Heart right ventricle (tissue), 16 donors: ENCODE results near the gene GAB3. TPM values are rescaled to one million over a fixed set of nuclear protein-coding genes. Genes with fewer than 3 reads are reported as not detected.
"Not testable (repeated sequence)": the region's sequence is repeated elsewhere in the genome, so short reads cannot be mapped to it uniquely, and the experiment has no call there.

ENCODE experiments used
- ATAC-seq, 8 donors: fragments of 200-7000 bp; cut with Tn5 transposase; one replicate each; pipeline ENCODE4 v1.9.1; 2020; ENCODE audit warnings: mild to moderate bottlenecking in 8 of 8, moderate library complexity in 8 of 8, moderate number of reproducible peaks in 1 of 8
- DNase-seq, 2 donors: peaks; one replicate each; pipeline ENCODE4 v3.0.0-alpha.2; 2020
- H3K27ac ChIP-seq, 10 donors: fragments of 200-600 bp; sonication (generic) in 2 of 10; one replicate each; pipeline versions ENCODE4 v1.5.0 to v1.8.0; 2020 to 2022; ENCODE audit warnings: mild to moderate bottlenecking in 3 of 10
- H3K27me3 ChIP-seq, 7 donors: fragments of 200-600 bp; one replicate each; pipeline ENCODE4 v1.8.0; 2021 to 2022; ENCODE audit warnings: mild to moderate bottlenecking in 2 of 7
- H3K36me3 ChIP-seq, 9 donors: fragments of 200-600 bp; sonication (generic) in 1 of 9; one replicate each; pipeline versions ENCODE4 v1.5.0 to v1.8.0; 2020 to 2022; ENCODE audit warnings: mild to moderate bottlenecking in 2 of 9
- H3K4me1 ChIP-seq, 9 donors: fragments of 200-600 bp; sonication (generic) in 1 of 9; one replicate each; pipeline versions ENCODE4 v1.5.0 to v1.8.0; 2020 to 2022; ENCODE audit warnings: mild to moderate bottlenecking in 4 of 9
- H3K4me3 ChIP-seq, 10 donors: fragments of 200-600 bp; sonication (generic) in 2 of 10; one replicate each; pipeline versions ENCODE4 v1.5.0 to v1.8.0; 2020 to 2022; ENCODE audit warnings: mild to moderate bottlenecking in 7 of 10, moderate library complexity in 2 of 10
- H3K9me3 ChIP-seq, 11 donors: fragments of 200-600 bp in 10 of 11; sonication (generic) in 2 of 11; one replicate each; pipeline versions ENCODE4 v1.5.0 to v1.8.0; 2013 to 2022; ENCODE audit warnings: mild to moderate bottlenecking in 2 of 11, control low read depth in 1 of 11, moderate library complexity in 1 of 11
- WGBS, 2 donors: extraction: QIAGEN DNeasy Blood & Tissue Kit; methylation state at CpG; one replicate each; pipeline ENCODE4 v1.1.7; 2013; ENCODE audit warnings: inconsistent platforms in 1 of 2; 5-methylcytosine and 5-hydroxymethylcytosine counted together
- intact Hi-C, 10 donors: fragments of 100-400 bp; cut with DNase I; formaldehyde crosslinking; loops; one replicate each; pipeline versions ENCODE4 v1.11.1 to v1.14.2; 2022
- polyA plus RNA-seq, 2 donors: library from polyadenylated mRNA; stranded (reverse); fragments of 200-250 nt; gene quantifications; one replicate each; pipeline ENCODE4 v1.2.3, GENCODE V29; 2013
- total RNA-seq, 10 donors: library from RNA; stranded (reverse); fragmentation: NEBNext Ultra II Directional in 3 of 10; extraction: Animal tissue kit (Norgen Biotek cat#: 25700) in 3 of 10; gene quantifications; one replicate each; pipeline versions ENCODE4 v1.2.1 to v1.2.4, GENCODE V29; 2021 to 2023
- TF ChIP-seq, protein P1 (sequence below), 9 donors: fragments of 200-600 bp; sonication (generic) in 2 of 9; IDR thresholded peaks; one replicate each; pipeline versions ENCODE4 v1.5.0 to v1.8.0; 2021 to 2022; ENCODE audit warnings: antibody characterized with exemption in 9 of 9, mild to moderate bottlenecking in 5 of 9, moderate library complexity in 1 of 9
- donor health status: Arrhythmogenic right ventricular cardiomyopathy.
- donor health status: ischemic (EF 13 %, LVEDD 7.1; RV severe dilation, severe dysfunction).
- donor health status: healthy with polysubstance abuse.
- donor health status: DM: no; HTN: yes; CAD: no.
- donor health status: DM: no; HTN: no; CAD: no.
- donor health status: ischemic (EF 25% LVEDD 6.9; RV normal size, moderate dysfunction).
- donor health status: ischemic (EF 25% LVEDD 5.7; RV mildly dilated, moderate dysfunction).
- donor health status: healthy.
- donor health status: DM: yes; HTN: yes; CAD: no.
- donor health status: Ischemic cardiomyopathy.
- donor health status: ischemic (EF 35%, LVEDD 5.7; RV mildly dilated, moderate dysfunction).
- donor health status: nonischemic (EF 11% LVEDD 7.7; RV severe dilation, severe dysfunction).
- donor health status: DM: yes; HTN: yes; CAD: no.
- donor health status: PGD.
- donor health status: ischemic (EF 29% LVEDD 5.4; RV normal size, mild dysfunction).
- donor health status: nonischemic (EF 23%, LVEDD 6.1; RV moderate dilation, normal function).

The GAB3 gene
- total and polyA plus RNA-seq, 12 donors = 5.9 to 32.1 (median 22.0) TPM

DNA sequence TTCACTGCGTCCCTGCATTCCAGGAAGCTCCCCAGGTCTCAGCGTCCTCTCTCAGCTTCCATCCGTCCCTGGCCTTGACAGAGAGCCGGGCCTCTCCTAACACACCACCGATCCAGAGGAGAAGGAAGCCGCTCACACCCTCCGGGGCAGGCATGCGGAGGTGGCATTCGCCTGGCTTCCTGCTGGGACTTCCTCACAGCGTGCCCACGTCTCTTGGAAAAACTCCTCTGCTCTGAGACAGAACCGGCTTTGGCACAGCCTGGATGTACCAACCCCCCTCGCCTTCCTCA, 100.7 kb downstream of the GAB3 start:
- DNase-seq = no peak
- Histone ChIP-seq H3K9me3 (no peaks in the 10 kb centered on the region), H3K27me3 (no peaks in the 10 kb centered on the region), H3K36me3 (no peaks in the 10 kb centered on the region), H3K27ac (no peak overlapping the region), H3K4me3 (no peak overlapping the region), H3K4me1 (no peaks in the 10 kb centered on the region)
- WGBS, 2 donors = 40 to 49% methylated on average over 13 of the region's 13 CpGs
- intact Hi-C loops = no loop called here
- no peak for ATAC-seq
- TF ChIP-seq, protein P1, sequence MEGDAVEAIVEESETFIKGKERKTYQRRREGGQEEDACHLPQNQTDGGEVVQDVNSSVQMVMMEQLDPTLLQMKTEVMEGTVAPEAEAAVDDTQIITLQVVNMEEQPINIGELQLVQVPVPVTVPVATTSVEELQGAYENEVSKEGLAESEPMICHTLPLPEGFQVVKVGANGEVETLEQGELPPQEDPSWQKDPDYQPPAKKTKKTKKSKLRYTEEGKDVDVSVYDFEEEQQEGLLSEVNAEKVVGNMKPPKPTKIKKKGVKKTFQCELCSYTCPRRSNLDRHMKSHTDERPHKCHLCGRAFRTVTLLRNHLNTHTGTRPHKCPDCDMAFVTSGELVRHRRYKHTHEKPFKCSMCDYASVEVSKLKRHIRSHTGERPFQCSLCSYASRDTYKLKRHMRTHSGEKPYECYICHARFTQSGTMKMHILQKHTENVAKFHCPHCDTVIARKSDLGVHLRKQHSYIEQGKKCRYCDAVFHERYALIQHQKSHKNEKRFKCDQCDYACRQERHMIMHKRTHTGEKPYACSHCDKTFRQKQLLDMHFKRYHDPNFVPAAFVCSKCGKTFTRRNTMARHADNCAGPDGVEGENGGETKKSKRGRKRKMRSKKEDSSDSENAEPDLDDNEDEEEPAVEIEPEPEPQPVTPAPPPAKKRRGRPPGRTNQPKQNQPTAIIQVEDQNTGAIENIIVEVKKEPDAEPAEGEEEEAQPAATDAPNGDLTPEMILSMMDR (IDR thresholded peaks at IDR 0.05) = no peak

- H3K27me3 ChIP-seq = no peaks in the 10 kb centered on the region
- no peaks in the 10 kb centered on the region for H3K4me1 ChIP-seq
- no peak for DNase-seq
- H3K36me3 ChIP-seq = no peaks in the 10 kb centered on the region
- H3K27ac ChIP-seq = no peak overlapping the region
- TF ChIP-seq, protein P1 (IDR thresholded peaks at IDR 0.05) = no peak
- no peaks in the 10 kb centered on the region for H3K9me3 ChIP-seq
- ATAC-seq = no peak
- 78% methylated on average over 15 to 23 of the region's 23 CpGs for WGBS, 2 donors
- intact Hi-C loops = no loop called here
- no peak overlapping the region for H3K4me3 ChIP-seq
Observed at GRCh38 chrX:154649503-154650220, 101.2 kb downstream of the GAB3 start.

- TF ChIP-seq, protein P1 (IDR thresholded peaks at IDR 0.05) = no peak
- Histone ChIP-seq H3K36me3 (no peaks in the 10 kb centered on the region), H3K4me3 (no peak overlapping the region), H3K27me3 (no peaks in the 10 kb centered on the region), H3K9me3 (no peaks in the 10 kb centered on the region), H3K4me1 (no peaks in the 10 kb centered on the region), H3K27ac (no peak overlapping the region)
- ATAC-seq (no peak), DNase-seq (no peak)
- 76 to 89% methylated on average over 15 of the region's 15 CpGs for WGBS, 2 donors
- intact Hi-C loops = no loop called here
Observed at GRCh38 chrX:154648931-154649330, 101.9 kb downstream of the GAB3 start.

DNA sequence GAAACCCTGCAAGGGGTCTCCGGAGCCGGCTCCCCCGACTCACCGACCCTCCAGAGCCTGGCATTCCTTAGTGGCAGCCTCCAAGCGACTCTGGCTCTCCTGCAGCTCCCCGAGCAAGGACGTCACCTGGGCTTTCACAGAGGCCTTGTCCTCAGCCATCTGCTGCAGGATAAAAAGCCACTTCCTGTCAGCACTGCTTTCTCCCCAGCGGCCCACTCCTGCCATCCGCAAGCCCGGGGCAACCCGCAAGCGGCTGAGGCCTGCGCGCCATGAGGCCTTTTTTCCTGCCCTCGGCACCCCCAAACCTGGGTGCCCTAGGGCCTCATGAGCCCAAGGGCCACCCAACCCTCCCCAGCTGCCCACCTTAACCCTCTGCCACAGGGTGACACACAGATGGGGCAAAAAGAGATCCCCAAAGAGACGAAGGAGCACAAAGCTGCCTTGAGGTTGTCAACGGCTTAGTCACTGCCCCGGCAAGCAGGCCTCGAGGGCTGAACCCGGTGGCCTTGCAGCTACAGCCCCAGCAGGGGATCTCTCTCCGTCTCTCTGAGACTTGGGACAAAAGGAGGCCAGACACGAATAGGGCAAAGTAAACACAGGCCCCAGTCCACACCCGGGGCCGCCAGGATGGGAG, 105.0 kb downstream of the GAB3 start:
- no CpG with 5 or more reads among the region's 24 CpGs for WGBS, 2 donors

GRCh38 chrX:154643708-154644107, 107.2 kb downstream of the GAB3 start:
- H3K27ac ChIP-seq, ATAC-seq, H3K4me1 ChIP-seq, H3K27me3 ChIP-seq, H3K4me3 ChIP-seq, H3K36me3 ChIP-seq, intact Hi-C loops, DNase-seq, H3K9me3 ChIP-seq: not testable (repeated sequence)
- no CpG with 5 or more reads among the region's 31 CpGs for WGBS, 2 donors

More for the DNA sequence above, 105.0 kb downstream of the GAB3 start:
- H3K4me3 ChIP-seq, H3K4me1 ChIP-seq, intact Hi-C loops, DNase-seq, ATAC-seq, H3K27ac ChIP-seq, H3K36me3 ChIP-seq, H3K27me3 ChIP-seq, H3K9me3 ChIP-seq: not testable (repeated sequence)

DNA sequence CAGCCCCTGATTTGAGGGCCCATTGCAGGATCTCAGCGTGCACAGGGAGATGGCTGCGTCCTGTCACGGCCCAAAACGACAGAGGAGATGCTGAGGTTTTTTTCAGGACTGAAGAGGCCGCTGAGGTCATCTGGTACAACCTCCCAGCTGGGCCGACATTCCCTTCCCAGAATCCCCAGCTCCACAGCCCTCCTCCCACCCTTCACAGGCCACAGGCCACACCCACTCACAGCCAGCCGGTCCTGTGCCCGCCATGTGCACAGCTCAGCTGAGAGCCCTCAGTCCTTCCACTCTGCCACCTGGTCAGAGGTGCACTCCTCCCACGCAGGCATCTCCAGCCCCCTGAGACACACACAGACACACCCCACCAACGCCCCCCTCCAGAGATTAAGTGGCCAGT, 109.1 kb downstream of the GAB3 start:
- DNase-seq, H3K9me3 ChIP-seq, intact Hi-C loops, H3K36me3 ChIP-seq, H3K27ac ChIP-seq, H3K4me1 ChIP-seq, H3K27me3 ChIP-seq, H3K4me3 ChIP-seq: not testable (repeated sequence)
- ATAC-seq = peak; percentile 57 to 95 (median 84)
- no CpG with 5 or more reads among the region's 10 CpGs for WGBS, 2 donors

- H3K9me3 ChIP-seq, intact Hi-C loops, H3K27ac ChIP-seq, H3K36me3 ChIP-seq, H3K27me3 ChIP-seq, H3K4me1 ChIP-seq, DNase-seq, H3K4me3 ChIP-seq: not testable (repeated sequence)
- ATAC-seq = peak in 2 of 8 donors; percentile 9 to 19
- no CpG with 5 or more reads among the region's 11 CpGs for WGBS, 2 donors
Observed at GRCh38 chrX:154633661-154634060, 117.2 kb downstream of the GAB3 start.

DNA sequence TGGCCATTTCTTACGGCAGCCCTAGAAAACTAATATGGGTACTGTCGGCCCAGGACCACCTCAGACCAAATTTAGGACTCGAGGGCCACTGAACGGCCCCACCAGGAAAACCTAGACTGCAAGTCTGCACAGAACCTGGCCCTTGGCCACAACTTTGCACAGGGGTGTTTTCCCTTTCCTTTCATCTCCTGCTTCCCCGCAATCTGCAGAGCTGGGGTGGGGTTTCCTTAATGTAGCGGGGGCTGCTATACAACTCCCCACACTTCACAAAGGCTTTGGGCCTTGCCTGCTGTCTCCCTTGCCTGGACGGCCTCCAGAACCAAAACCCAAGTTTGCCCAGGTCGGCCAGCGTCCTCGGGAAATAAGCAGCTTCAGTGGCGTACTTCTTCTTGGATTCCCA, 119.9 kb downstream of the GAB3 start:
- H3K27me3 ChIP-seq, intact Hi-C loops, H3K9me3 ChIP-seq, H3K4me1 ChIP-seq, DNase-seq, H3K4me3 ChIP-seq, H3K36me3 ChIP-seq, H3K27ac ChIP-seq, ATAC-seq: not testable (repeated sequence)
- whole genome bisulfite sequencing, 2 donors = no CpG with 5 or more reads among the region's 11 CpGs

DNA sequence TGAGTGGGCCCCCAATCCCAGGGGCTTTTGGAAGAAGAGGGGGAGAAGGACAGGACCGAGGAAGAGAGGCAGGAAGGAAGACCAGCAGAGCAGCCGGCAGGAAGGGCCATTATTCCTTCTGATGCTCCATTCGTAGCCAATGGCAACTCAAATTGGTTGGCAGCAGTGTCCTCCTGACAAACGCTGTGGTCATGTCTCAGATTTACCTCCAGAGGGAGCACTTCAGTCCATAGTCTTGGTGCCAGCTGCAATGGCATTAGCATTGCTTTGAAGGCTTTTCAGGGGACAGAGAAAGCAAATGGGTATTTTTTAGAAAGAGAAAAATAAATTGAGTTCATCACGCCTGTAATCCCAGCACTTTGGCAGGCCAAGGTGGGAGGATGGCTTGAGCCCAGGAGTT, 121.9 kb downstream of the GAB3 start:
- H3K9me3 ChIP-seq, intact Hi-C loops, H3K27ac ChIP-seq, H3K27me3 ChIP-seq, H3K4me3 ChIP-seq, H3K4me1 ChIP-seq, DNase-seq, H3K36me3 ChIP-seq: not testable (repeated sequence)
- no CpG with 5 or more reads among the region's 5 CpGs for WGBS, 2 donors
- peak in 6 of 8 donors; percentile 48 to 69 (median 55) for ATAC-seq
